SU-DHL-6 (cell line): Measurements from ENCODE around the gene GREB1L.

Source experiments
- H2AFZ ChIP-seq: fragments of 200-600 bp; sonication (generic); 2 replicates; pipeline ENCODE4 v1.6.1; 2014; ENCODE audit warnings: low read depth, mild to moderate bottlenecking, moderate library complexity, mixed read lengths, antibody characterized with exemption, low read length; ENCODE audit not compliant: severe bottlenecking
- H3F3A ChIP-seq: fragments of 200-600 bp; shearing (Covaris generic); 2 replicates; pipeline ENCODE4 v1.6.0; 2016; ENCODE audit warnings: antibody characterized with exemption, mild to moderate bottlenecking; ENCODE audit not compliant: insufficient read depth
- H3K27ac ChIP-seq: fragments of 200-600 bp; sonication (generic); 2 replicates; pipeline ENCODE4 v1.5.1; 2016; ENCODE audit warnings: low read depth, mild to moderate bottlenecking, low read length, moderate library complexity, mixed read lengths
- H3K27me3 ChIP-seq: fragments of 200-600 bp; sonication (generic), shearing (Covaris generic); 2 replicates; pipeline ENCODE4 v1.6.0; 2014; ENCODE audit warnings: mild to moderate bottlenecking, low read length
- H3K36me3 ChIP-seq: fragments of 200-600 bp; sonication (generic); 2 replicates; pipeline ENCODE4 v1.6.1; 2014; ENCODE audit warnings: mild to moderate bottlenecking, low read length, mixed read lengths
- H3K4me2 ChIP-seq: fragments of 300-600, 200-600 bp; shearing (Covaris generic), sonication (generic); 2 replicates; pipeline ENCODE4 v1.6.0; 2014; ENCODE audit warnings: low read length, low read depth, mild to moderate bottlenecking; ENCODE audit not compliant: poor library complexity, severe bottlenecking
- H3K4me3 ChIP-seq: fragments of 200-600 bp; sonication (generic); 2 replicates; pipeline ENCODE4 v1.5.1; 2014; ENCODE audit warnings: antibody characterized with exemption, low read length, mild to moderate bottlenecking, mixed read lengths; ENCODE audit not compliant: insufficient read depth, poor library complexity, severe bottlenecking
- H3K79me2 ChIP-seq: fragments of 200-600 bp; sonication (generic); 2 replicates; pipeline ENCODE4 v1.6.1; 2014; ENCODE audit warnings: mild to moderate bottlenecking, low read length, moderate library complexity; ENCODE audit not compliant: insufficient read depth
- H3K9ac ChIP-seq: fragments of 200-600 bp; sonication (generic); 2 replicates; pipeline ENCODE4 v1.7.0; 2014; ENCODE audit warnings: mild to moderate bottlenecking, low read length
- H3K9me2 ChIP-seq: fragments of 200-600 bp; sonication (generic); replicated peaks from 2 replicates; pipeline ENCODE4 v1.6.1; 2014; ENCODE audit warnings: low read length; ENCODE audit not compliant: insufficient read depth
- H3K9me3 ChIP-seq: fragments of 200-600 bp; sonication (generic); 2 replicates; pipeline ENCODE4 v1.6.1; 2014; ENCODE audit warnings: low read length, mixed read lengths; ENCODE audit not compliant: insufficient read depth
- H4K20me1 ChIP-seq: fragments of 200-600 bp; sonication (generic); 2 replicates; pipeline ENCODE4 v1.6.1; 2014; ENCODE audit warnings: low read depth, mild to moderate bottlenecking, antibody characterized with exemption, low read length, moderate library complexity, mixed read lengths
- EZH2phosphoT487 ChIP-seq: fragments of 200-600 bp; sonication (generic), shearing (Covaris generic); conservative IDR thresholded peaks from 2 replicates; pipeline ENCODE4 v1.6.1; 2018; ENCODE audit warnings: mild to moderate bottlenecking, antibody characterized with exemption, low read length, moderate library complexity, mixed read lengths
- TF ChIP-seq, protein P1 (sequence below): fragments of 200-600 bp; sonication (generic); IDR thresholded peaks from one replicate; pipeline ENCODE4 v1.5.1; 2017; ENCODE audit warnings: antibody characterized with exemption, mild to moderate bottlenecking, low read length, moderate library complexity; ENCODE audit not compliant: insufficient read depth, poor library complexity, severe bottlenecking

The GREB1L gene

GRCh38 chr18:21448299-21448698 is 206.3 kb downstream of the GREB1L start:
- no peak overlapping the region for H3K4me3 ChIP-seq
- no peaks in the 10 kb centered on the region for H3K79me2 ChIP-seq
- TF ChIP-seq, protein P1, sequence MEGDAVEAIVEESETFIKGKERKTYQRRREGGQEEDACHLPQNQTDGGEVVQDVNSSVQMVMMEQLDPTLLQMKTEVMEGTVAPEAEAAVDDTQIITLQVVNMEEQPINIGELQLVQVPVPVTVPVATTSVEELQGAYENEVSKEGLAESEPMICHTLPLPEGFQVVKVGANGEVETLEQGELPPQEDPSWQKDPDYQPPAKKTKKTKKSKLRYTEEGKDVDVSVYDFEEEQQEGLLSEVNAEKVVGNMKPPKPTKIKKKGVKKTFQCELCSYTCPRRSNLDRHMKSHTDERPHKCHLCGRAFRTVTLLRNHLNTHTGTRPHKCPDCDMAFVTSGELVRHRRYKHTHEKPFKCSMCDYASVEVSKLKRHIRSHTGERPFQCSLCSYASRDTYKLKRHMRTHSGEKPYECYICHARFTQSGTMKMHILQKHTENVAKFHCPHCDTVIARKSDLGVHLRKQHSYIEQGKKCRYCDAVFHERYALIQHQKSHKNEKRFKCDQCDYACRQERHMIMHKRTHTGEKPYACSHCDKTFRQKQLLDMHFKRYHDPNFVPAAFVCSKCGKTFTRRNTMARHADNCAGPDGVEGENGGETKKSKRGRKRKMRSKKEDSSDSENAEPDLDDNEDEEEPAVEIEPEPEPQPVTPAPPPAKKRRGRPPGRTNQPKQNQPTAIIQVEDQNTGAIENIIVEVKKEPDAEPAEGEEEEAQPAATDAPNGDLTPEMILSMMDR, result no peak
- TF ChIP-seq EZH2phosphoT487, result no peak
- no peaks in the 10 kb centered on the region for H3K9me2 ChIP-seq
- H3K36me3 ChIP-seq, result no peaks in the 10 kb centered on the region
- no peaks in the 10 kb centered on the region for H3K27me3 ChIP-seq
- H2AFZ ChIP-seq, result no peak overlapping the region
- H3F3A ChIP-seq, result no peaks in the 10 kb centered on the region
- H4K20me1 ChIP-seq, result no peaks in the 10 kb centered on the region
- H3K9me3 ChIP-seq, result no peaks in the 10 kb centered on the region
- no peak overlapping the region for H3K4me2 ChIP-seq
- no peak overlapping the region for H3K27ac ChIP-seq
- no peak overlapping the region for H3K9ac ChIP-seq

GRCh38 chr18:21449367-21450290 is 207.6 kb downstream of the GREB1L start:
- no peaks in the 10 kb centered on the region for H4K20me1 ChIP-seq
- TF ChIP-seq, protein P1, result no peak
- no peak for TF ChIP-seq EZH2phosphoT487
- H3K4me2 ChIP-seq, result no peak overlapping the region
- no peak overlapping the region for H3K9ac ChIP-seq
- no peaks in the 10 kb centered on the region for H3F3A ChIP-seq
- no peaks in the 10 kb centered on the region for H3K9me2 ChIP-seq
- H3K36me3 ChIP-seq, result no peaks in the 10 kb centered on the region
- no peaks in the 10 kb centered on the region for H3K27me3 ChIP-seq
- H2AFZ ChIP-seq, result no peak overlapping the region
- H3K79me2 ChIP-seq, result no peaks in the 10 kb centered on the region
- no peak overlapping the region for H3K27ac ChIP-seq
- H3K4me3 ChIP-seq, result no peak overlapping the region
- no peaks in the 10 kb centered on the region for H3K9me3 ChIP-seq

- no peaks in the 10 kb centered on the region for H3K27me3 ChIP-seq
- no peak overlapping the region for H3K4me3 ChIP-seq
- H3F3A ChIP-seq, result no peaks in the 10 kb centered on the region
- TF ChIP-seq EZH2phosphoT487, result no peak
- TF ChIP-seq, protein P1, result no peak
- H3K9me3 ChIP-seq, result no peaks in the 10 kb centered on the region
- no peaks in the 10 kb centered on the region for H3K79me2 ChIP-seq
- no peak overlapping the region for H3K4me2 ChIP-seq
- H2AFZ ChIP-seq, result no peak overlapping the region
- H4K20me1 ChIP-seq, result no peaks in the 10 kb centered on the region
- no peak overlapping the region for H3K27ac ChIP-seq
- H3K36me3 ChIP-seq, result no peaks in the 10 kb centered on the region
- H3K9me2 ChIP-seq, result no peaks in the 10 kb centered on the region
- H3K9ac ChIP-seq, result no peak overlapping the region
Measured at GRCh38 chr18:21450503-21450902, 208.5 kb downstream of the GREB1L start.
